Activated T-cell treated with anti-CD3 and anti-CD28 coated beads for 24 hours (primary cell): ENCODE data around the gene INO80E.

ENCODE experiments used
- DNase-seq: peaks from one replicate; pipeline ENCODE4 v3.0.0-alpha.2; 2020; ENCODE audit warnings: low read depth

The INO80E gene

GRCh38 chr16:29975811-29976511 is 20.1 kb upstream of the INO80E start:
- no peak for DNase-seq

GRCh38 chr16:29977063-29977825 is 18.8 kb upstream of the INO80E start:
- DNase-seq = no peak

DNA sequence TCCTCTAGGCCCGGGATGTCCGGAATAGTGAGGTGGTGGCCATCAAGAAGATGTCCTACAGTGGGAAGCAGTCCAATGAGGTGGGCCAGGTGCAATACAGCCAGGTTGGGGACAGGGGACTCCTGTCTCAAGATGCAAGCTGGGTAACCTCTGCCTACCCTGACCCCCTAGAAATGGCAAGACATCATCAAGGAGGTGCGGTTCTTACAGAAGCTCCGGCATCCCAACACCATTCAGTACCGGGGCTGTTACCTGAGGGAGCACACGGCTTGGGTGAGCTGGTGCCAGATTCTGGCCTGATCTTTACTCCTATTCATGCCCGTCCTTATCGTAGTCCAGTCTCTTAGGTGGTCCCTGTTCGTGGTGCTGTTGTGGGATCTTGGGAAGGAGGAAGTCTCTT is 18.0 kb upstream of the INO80E start:
- no peak for DNase-seq

DNA sequence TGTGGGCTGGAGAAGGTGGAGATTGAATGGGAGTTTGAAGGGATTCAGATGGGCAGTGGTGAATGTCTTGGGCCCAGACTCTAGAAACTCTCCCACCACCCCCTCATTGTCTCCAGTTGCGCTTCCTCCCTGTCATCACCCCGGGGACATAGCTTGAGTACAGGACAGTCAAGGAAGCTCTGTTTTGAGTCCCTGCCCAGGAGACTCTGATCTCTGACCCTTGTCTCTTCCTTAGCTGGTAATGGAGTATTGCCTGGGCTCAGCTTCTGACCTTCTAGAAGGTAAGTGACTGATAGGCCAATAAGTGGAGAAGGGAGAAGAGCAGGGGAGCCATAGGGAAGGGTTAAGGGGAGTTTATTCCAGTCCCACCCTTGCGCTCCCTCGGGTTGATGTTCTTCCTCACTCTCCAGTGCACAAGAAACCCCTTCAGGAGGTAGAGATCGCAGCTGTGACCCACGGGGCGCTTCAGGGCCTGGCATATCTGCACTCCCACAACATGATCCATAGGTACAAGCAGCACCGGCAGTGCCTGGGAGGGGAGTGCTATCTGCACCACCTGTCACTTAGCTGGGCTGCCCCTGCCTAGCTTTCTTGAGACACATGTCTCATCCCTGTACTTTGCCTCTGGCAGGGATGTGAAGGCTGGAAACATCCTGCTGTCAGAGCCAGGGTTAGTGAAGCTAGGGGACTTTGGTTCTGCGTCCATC is 17.3 kb upstream of the INO80E start:
- DNase-seq = no peak

GRCh38 chr16:29982560-29983419 is 13.3 kb upstream of the INO80E start:
- no peak for DNase-seq

- DNase-seq = no peak
Observed at GRCh38 chr16:29983420-29984136, 12.5 kb upstream of the INO80E start.

DNA sequence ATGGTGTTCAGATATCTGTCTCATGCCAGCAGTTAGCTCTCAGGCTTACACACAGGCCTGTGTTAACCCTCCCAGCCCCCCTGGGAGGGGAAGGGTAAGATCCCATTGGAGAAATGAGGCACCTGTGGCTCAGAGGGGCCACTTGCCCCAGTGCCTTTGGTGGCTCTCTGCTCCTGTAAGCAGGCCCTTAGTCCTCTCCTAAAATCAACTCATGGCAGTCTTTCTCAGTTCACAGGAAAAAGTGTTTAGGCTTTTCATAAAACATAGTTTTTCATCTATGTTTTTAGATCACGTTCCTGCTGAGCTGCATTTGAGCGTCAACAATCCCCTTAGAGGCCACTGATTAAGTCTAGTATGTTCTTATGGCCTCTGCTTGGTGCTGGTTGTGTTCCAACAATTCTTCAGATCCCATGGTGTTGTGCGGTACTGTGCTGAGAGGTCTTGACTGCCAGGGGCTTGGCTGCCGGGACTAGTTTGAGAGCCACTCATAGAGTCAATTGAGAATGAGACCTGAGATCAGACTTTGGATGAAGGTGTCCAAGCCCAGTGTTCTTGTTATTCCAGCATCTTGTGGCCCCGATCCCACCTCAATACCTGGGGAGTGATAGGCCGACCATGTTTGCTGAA is 11.8 kb upstream of the INO80E start:
- no peak for DNase-seq

DNA sequence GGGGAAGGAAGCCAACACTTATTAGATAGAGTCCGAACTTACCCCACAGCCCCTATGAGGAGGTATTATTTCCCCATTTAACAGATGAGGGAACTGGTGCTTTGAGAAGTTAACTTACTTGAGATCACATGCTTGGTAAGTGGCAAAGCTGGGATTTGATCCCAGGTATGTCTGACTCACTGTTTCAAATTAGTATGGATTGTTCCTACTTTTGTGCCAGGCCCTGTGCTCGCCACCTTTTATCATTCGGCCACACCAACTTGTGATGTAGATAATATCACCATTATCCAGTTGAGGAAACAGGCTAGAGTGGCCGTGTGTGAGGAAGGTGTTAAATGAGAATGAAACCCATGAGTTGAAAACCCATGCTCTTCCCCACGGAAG is 11.3 kb upstream of the INO80E start:
- DNase-seq = no peak

DNA sequence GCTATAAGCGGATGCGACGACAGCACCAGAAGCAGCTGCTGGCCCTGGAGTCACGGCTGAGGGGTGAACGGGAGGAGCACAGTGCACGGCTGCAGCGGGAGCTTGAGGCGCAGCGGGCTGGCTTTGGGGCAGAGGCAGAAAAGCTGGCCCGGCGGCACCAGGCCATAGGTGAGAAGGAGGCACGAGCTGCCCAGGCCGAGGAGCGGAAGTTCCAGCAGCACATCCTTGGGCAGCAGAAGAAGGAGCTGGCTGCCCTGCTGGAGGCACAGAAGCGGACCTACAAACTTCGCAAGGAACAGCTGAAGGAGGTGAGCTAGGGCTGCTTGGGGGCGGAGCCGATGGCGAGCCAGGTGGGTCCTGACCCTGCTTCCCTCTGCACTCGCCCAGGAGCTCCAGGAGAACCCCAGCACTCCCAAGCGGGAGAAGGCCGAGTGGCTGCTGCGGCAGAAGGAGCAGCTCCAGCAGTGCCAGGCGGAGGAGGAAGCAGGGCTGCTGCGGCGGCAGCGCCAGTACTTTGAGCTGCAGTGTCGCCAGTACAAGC is 10.7 kb upstream of the INO80E start:
- DNase-seq = no peak

DNA sequence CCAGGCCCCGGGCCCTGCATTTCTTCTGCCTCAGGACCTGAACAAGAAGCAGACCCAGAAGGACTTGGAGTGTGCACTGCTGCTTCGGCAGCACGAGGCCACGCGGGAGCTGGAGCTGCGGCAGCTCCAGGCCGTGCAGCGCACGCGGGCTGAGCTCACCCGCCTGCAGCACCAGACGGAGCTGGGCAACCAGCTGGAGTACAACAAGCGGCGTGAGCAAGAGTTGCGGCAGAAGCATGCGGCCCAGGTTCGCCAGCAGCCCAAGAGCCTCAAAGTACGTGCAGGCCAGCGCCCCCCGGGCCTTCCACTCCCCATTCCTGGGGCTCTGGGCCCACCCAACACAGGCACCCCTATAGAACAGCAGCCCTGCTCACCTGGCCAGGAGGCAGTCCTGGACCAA is 9.8 kb upstream of the INO80E start:
- no peak for DNase-seq

GRCh38 chr16:29986931-29987330 is 9.1 kb upstream of the INO80E start:
- no peak for DNase-seq

GRCh38 chr16:29987371-29988085 is 8.5 kb upstream of the INO80E start:
- DNase-seq = no peak

DNA sequence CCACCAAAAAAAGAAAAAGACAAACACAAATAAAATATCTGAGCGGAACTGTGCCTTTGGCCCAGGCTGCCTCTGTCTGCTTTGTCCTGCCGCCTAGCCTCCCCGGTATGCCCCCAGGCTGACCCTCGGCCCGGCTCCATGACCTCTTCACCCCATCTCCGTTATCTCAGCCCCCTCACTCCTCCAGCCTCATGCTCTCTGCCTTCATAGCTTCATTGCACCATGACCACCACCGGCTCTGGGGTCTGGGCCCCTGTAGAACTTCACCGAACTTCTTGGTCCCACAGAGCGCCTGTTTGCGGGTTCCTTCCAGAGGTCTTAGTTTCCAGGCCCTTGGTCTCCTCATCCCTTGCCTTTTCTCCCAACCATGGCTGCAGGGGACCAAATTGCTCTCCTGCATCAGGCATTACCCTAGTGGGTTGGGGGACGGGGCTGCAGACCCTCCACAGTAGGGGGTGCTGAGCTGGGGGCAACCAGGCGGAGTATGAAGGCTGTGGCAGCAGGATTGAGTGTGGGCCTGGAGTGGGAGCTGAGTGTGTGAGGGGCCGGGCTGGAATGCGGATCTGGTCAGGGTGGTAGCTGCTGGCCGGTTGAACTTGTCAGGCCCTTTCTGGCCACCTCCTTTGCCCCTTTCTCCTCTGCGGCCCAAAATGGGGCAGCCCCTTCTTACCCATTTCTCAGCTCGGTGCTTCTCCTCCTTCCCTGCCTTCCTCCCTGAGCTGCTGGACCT is 7.5 kb upstream of the INO80E start:
- DNase-seq = no peak

DNA sequence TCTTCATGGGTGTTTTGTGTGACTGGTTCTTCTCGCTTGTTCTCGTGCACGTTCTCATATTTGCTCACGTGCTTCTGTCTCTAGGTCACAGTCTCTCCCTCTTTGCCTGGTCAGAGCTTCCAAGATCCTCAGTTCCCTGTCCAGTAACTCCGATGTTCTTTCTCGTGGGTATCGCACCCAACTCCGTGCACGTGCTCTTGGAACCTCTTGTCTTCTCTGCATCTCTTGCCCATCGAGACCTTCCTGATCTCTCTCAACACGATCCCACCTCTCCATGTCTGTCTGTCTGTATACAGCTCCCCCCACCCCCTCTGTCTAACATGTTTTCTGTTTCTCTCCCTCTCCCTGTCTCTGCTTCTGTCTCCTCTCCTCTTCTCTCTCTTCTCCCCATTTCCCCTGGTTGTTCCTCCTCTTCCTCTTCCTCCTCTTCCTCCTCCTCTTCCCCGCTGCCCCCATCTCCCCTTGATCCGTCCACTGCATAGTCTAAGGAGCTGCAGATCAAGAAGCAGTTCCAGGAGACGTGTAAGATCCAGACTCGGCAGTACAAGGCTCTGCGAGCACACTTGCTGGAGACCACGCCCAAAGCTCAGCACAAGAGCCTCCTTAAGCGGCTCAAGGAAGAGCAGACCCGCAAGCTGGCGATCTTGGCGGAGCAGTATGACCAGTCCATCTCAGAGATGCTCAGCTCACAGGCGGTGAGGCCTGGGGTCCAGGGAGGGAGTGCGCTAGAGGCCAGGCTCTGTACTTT is 6.8 kb upstream of the INO80E start:
- DNase-seq = no peak

- no peak for DNase-seq
Observed at GRCh38 chr16:29990034-29990433, 6.0 kb upstream of the INO80E start.

- DNase-seq = no peak
Observed at GRCh38 chr16:29990883-29991570, 5.0 kb upstream of the INO80E start.

DNA sequence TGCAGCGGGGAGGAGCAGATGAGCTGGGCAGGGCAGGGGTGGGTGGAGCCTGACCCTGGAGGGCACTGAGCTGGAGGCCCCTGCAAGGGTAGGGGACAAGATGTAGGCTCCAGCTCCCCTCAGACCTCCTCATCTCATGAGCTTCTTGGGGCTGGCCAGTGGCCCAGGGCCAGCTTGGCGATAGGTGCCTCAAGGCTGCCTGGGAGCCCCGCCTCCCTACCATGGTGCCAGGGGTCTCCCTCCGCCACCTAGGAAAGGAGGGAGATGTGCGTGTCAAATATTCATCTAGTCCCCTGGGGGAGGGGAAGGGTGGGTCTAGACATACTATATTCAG is 4.5 kb upstream of the INO80E start:
- DNase-seq = no peak

GRCh38 chr16:29992344-29992967 is 3.6 kb upstream of the INO80E start:
- DNase-seq = no peak
